GM12878 (cell line): ENCODE measurements around the gene SLC11A1. TPM values are rescaled to one million over a fixed set of nuclear protein-coding genes. Genes with fewer than 3 reads are reported as not detected.

Experiments
- ATAC-seq: fragments of 200-7000 bp; cut with Tn5 transposase; 3 replicates; pipeline ENCODE4 v1.9.1; 2020; ENCODE audit warnings: mild to moderate bottlenecking, moderate library complexity
- BruUV-seq: library from RNA; stranded (reverse); fragments of 400-500 nt; replicated peaks from 2 replicates; lab custom pipeline; 2021; lab: Mats Ljungman, UMichigan
- CTCF ChIA-PET: fragments of 300-600 bp; sonication (Branson Sonifier 250); formaldehyde crosslinking; extraction: SDS; loops from one replicate; lab custom pipeline; 2021; ENCODE audit warnings: inconsistent platforms; lab: Yijun Ruan, JAX
- POLR2A ChIA-PET: fragments of 350-600 bp; formaldehyde crosslinking; extraction: SDS; loops from one replicate; lab custom pipeline; 2021; ENCODE audit warnings: inconsistent platforms; lab: Charles Lee
- RAD21 ChIA-PET: fragments of 300-600 bp; sonication (Branson Sonifier 250); formaldehyde crosslinking; loops from one replicate; lab custom pipeline; 2023; ENCODE audit warnings: antibody characterized with exemption; ENCODE audit not compliant: unreplicated experiment; lab: Charles Lee
- SMC1A ChIA-PET: fragments of 300-600 bp; sonication (Branson Sonifier 250); formaldehyde crosslinking; loops from one replicate; lab custom pipeline; 2023; ENCODE audit not compliant: unreplicated experiment, uncharacterized antibody; lab: Charles Lee
- DNase-seq: peaks from one replicate; pipeline ENCODE4 v3.0.0-alpha.2; 2011; ENCODE audit warnings: low read depth, low spot score
- FAIRE-seq: peaks from 3 replicates; lab custom pipeline; 2011; peaks lifted over from hg19 to GRCh38; lab: Jason Lieb, UNC
- H2AFZ ChIP-seq: 2 replicates; pipeline ENCODE4 v1.6.0; 2011; ENCODE audit warnings: low read depth, low read length, control low read depth; ENCODE audit not compliant: control insufficient read depth
- H3K27ac ChIP-seq: 2 replicates; pipeline ENCODE4 v1.5.1; 2011; ENCODE audit warnings: control low read depth; ENCODE audit not compliant: control insufficient read depth, insufficient read depth
- H3K27me3 ChIP-seq, 2 experiments: replicated peaks in 1 of 2; 2 replicates each; pipeline versions ENCODE4 v1.6.0 to v1.6.1; 2011; ENCODE audit warnings: low read length in 1 of 2; ENCODE audit not compliant: control insufficient read depth in 2 of 2, insufficient read depth in 2 of 2
- H3K36me3 ChIP-seq, 2 experiments: 2 replicates each; pipeline ENCODE4 v1.5.1; 2011; ENCODE audit warnings: low read length in 1 of 2; ENCODE audit not compliant: control insufficient read depth in 2 of 2, insufficient read depth in 2 of 2
- H3K4me1 ChIP-seq: 2 replicates; pipeline ENCODE4 v1.6.1; 2011; ENCODE audit warnings: mild to moderate bottlenecking, low read length, moderate library complexity, mixed read lengths; ENCODE audit not compliant: control insufficient read depth, insufficient read depth
- H3K4me2 ChIP-seq: 2 replicates; pipeline ENCODE4 v1.6.0; 2011; ENCODE audit warnings: control low read depth; ENCODE audit not compliant: control insufficient read depth, insufficient read depth
- H3K4me3 ChIP-seq: fragments of 200-600 bp; sonication (generic); 2 replicates; pipeline ENCODE4 v1.5.1; 2016
- H3K79me2 ChIP-seq: 2 replicates; pipeline ENCODE4 v1.6.0; 2011; ENCODE audit warnings: low read length; ENCODE audit not compliant: control insufficient read depth, insufficient read depth
- H3K9ac ChIP-seq: 2 replicates; pipeline ENCODE4 v1.8.0; 2011; ENCODE audit warnings: low read length, control low read depth, mixed read lengths; ENCODE audit not compliant: control insufficient read depth, insufficient read depth
- H3K9me3 ChIP-seq: replicated peaks from 3 replicates; pipeline ENCODE4 v1.5.1; 2011; ENCODE audit warnings: mild to moderate bottlenecking, low read length; ENCODE audit not compliant: control insufficient read depth, insufficient read depth
- H4K20me1 ChIP-seq: 2 replicates; pipeline ENCODE4 v1.6.0; 2011; ENCODE audit not compliant: control insufficient read depth, insufficient read depth
- CBX3 ChIP-seq: fragments of 200-600 bp; sonication (generic); IDR thresholded peaks from 2 replicates; pipeline ENCODE4 v1.6.1; 2016; ENCODE audit warnings: low read depth, borderline replicate concordance
- ETV6 ChIP-seq, 2 experiments: fragments of 450-650 bp in 1 of 2; IDR thresholded peaks in 1 of 2; conservative IDR thresholded peaks in 1 of 2; 2 replicates each; pipeline ENCODE4 v1.6.1; 2014; ENCODE audit warnings: antibody characterized with exemption in 1 of 2, borderline replicate concordance in 1 of 2, low read depth in 1 of 2, mild to moderate bottlenecking in 1 of 2, moderate library complexity in 1 of 2
- FOXM1 ChIP-seq: IDR thresholded peaks from 2 replicates; pipeline ENCODE4 v1.6.1; 2012; ENCODE audit warnings: low read depth, mild to moderate bottlenecking, inconsistent platforms, low read length, moderate library complexity
- IRF4 ChIP-seq: IDR thresholded peaks from 2 replicates; pipeline ENCODE4 v1.6.1; 2011; ENCODE audit warnings: low read depth, low read length
- JUNB ChIP-seq: IDR thresholded peaks from 2 replicates; pipeline ENCODE4 v1.6.1; 2016; ENCODE audit warnings: antibody characterized with exemption, mild to moderate bottlenecking
- MEF2A ChIP-seq: IDR thresholded peaks from 2 replicates; pipeline ENCODE4 v1.6.1; 2011; ENCODE audit warnings: low read depth, mild to moderate bottlenecking, low read length, moderate library complexity; ENCODE audit not compliant: insufficient read depth
- MXI1 ChIP-seq: fragments of 150-350 bp; IDR thresholded peaks from 2 replicates; pipeline ENCODE4 v1.6.1; 2011; ENCODE audit warnings: low read depth, mild to moderate bottlenecking, inconsistent platforms, low read length, improper control_type of control experiment
- NR2C1 ChIP-seq: fragments of 450-650 bp; IDR thresholded peaks from 2 replicates; pipeline ENCODE4 v1.6.1; 2017; ENCODE audit warnings: antibody characterized with exemption, mild to moderate bottlenecking, moderate library complexity
- POU2F2 ChIP-seq: IDR thresholded peaks from 3 replicates; pipeline ENCODE4 v1.6.1; 2011; ENCODE audit warnings: low read depth, mild to moderate bottlenecking, low read length, borderline replicate concordance
- RB1 ChIP-seq: fragments of 450-650 bp; formaldehyde crosslinking; IDR thresholded peaks from 2 replicates; pipeline ENCODE4 v1.6.1; 2017; ENCODE audit warnings: mild to moderate bottlenecking, borderline replicate concordance
- RUNX3 ChIP-seq: IDR thresholded peaks from 2 replicates; pipeline ENCODE4 v1.6.1; 2012; ENCODE audit warnings: low read length, inconsistent platforms
- STAT3 ChIP-seq: IDR thresholded peaks from 2 replicates; pipeline ENCODE4 v1.6.1; 2011; ENCODE audit warnings: low read depth, low read length, improper control_type of control experiment
- SUZ12 ChIP-seq: fragments of 200-600 bp; sonication (generic); IDR thresholded peaks from one replicate; pipeline ENCODE4 v1.6.1; 2018; ENCODE audit warnings: antibody characterized with exemption, mild to moderate bottlenecking; ENCODE audit not compliant: unreplicated experiment
- ZNF274 ChIP-seq: IDR thresholded peaks from one replicate; pipeline ENCODE4 v1.8.0; 2011; ENCODE audit not compliant: insufficient read length, insufficient read depth
- WGBS: methylation state at CpG from one replicate; pipeline ENCODE4 v1.1.6; 2016; ENCODE audit warnings: low lambda C conversion rate; ENCODE audit not compliant: insufficient replicate concordance, insufficient coverage; ENCODE audit errors: missing lambda C conversion rate; 5-methylcytosine and 5-hydroxymethylcytosine counted together
- in situ Hi-C: fragments of 300-500 bp; cut with MboI; formaldehyde crosslinking; loops from 9 replicates; pipeline ENCODE4 v1.14.3; 2018; ENCODE audit warnings: mixed read lengths
- intact Hi-C: fragments of 100-400 bp; cut with micrococcal nuclease; formaldehyde crosslinking; loops from one replicate; pipeline ENCODE4 v1.14.2; 2022; ENCODE audit not compliant: unreplicated experiment
- polyA plus RNA-seq, 11 experiments: library from polyadenylated mRNA; depleted of rRNA in 4 of 11; unstranded in 6 of 11; stranded (reverse) in 5 of 11; fragments of >200 nt; fragmentation: Nextera tagmentation in 4 of 11; fragmentation: Illumina TruSeq in 1 of 11; extraction: Ambion mirVana in 4 of 11; extraction: Trizol in 1 of 11; gene quantifications; 1 replicate in 1 of 11; 2 replicates in 10 of 11; pipeline versions ENCODE4 v1.2.1 to v1.2.3, GENCODE V29; 2011 to 2016; ENCODE audit warnings: inconsistent platforms in 2 of 11, missing spikeins in 2 of 11, low read depth in 1 of 11
- total RNA-seq, 4 experiments: library from RNA; depleted of rRNA in 3 of 4; stranded (reverse); fragments of >200 nt in 3 of 4; fragmentation: Illumina TruSeq in 1 of 4; extraction: Trizol in 1 of 4; gene quantifications; 2 replicates each; pipeline versions ENCODE4 v1.2.1 to v1.2.3, GENCODE V29; 2013 to 2021
- TF ChIP-seq, protein P1 (sequence below): fragments of 450-650 bp; formaldehyde crosslinking; IDR thresholded peaks from 2 replicates; pipeline ENCODE4 v1.4.0; 2022; ENCODE audit warnings: mild to moderate bottlenecking, moderate library complexity
- TF ChIP-seq, protein P2 (sequence below): IDR thresholded peaks from 2 replicates; pipeline ENCODE4 v1.6.1; 2011; ENCODE audit warnings: borderline replicate concordance, low read depth, mild to moderate bottlenecking, moderate library complexity, mixed read lengths, low read length; ENCODE audit not compliant: insufficient read depth; ENCODE audit errors: extremely low read length
- TF ChIP-seq, protein P3 (sequence below): fragments of 450-650 bp; conservative IDR thresholded peaks from 2 replicates; pipeline ENCODE4 v1.6.1; 2017; ENCODE audit warnings: mild to moderate bottlenecking, moderate library complexity

Gene SLC11A1
- total and polyA plus RNA-seq, 10 of the 15 experiments (the other 5 are each of a cell fraction or from before 2014, with no cell fraction given), result 0.03 to 0.38 (median 0.12) TPM

DNA sequence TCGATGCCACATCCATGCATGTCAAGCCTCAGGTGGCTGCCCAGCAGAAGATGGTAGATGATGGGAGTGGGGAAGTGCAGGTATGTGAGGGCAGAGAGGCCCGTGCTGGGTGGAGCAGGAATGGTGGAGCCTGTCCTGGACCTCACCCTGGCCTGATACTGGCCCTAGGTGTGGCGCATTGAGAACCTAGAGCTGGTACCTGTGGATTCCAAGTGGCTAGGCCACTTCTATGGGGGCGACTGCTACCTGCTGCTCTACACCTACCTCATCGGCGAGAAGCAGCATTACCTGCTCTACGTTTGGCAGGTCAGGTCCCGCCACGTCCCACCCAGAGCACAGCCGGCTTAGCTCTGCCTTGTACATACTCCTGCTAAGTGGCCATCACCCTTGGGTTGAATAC, 49.8 kb downstream of the SLC11A1 start:
- no TSS peak for BruUV-seq
- in situ Hi-C loops (no loop called here), intact Hi-C loops (no loop called here)
- no peak overlapping the region for H3K4me2 ChIP-seq
- whole genome bisulfite sequencing, result 49% methylated on average over 10 of the region's 10 CpGs
- RAD21 ChIA-PET, result no interaction called here
- CTCF ChIA-PET, result no interaction called here
- no peak overlapping the region for H3K4me3 ChIP-seq
- H3K9ac ChIP-seq, result no peak overlapping the region
- no peaks in the 10 kb centered on the region for H3K36me3 ChIP-seq
- SMC1A ChIA-PET, result no interaction called here
- no peaks in the 10 kb centered on the region for H3K4me1 ChIP-seq
- FAIRE-seq (no peak), ATAC-seq (no peak), DNase-seq (no peak)
- no peaks in the 10 kb centered on the region for H3K9me3 ChIP-seq
- H3K27me3 ChIP-seq, result no peaks in the 10 kb centered on the region
- POLR2A ChIA-PET, result no interaction called here
- H3K27ac ChIP-seq, result no peak overlapping the region
- no peaks in the 10 kb centered on the region for H4K20me1 ChIP-seq
- H2AFZ ChIP-seq, result no peak overlapping the region
- no peaks in the 10 kb centered on the region for H3K79me2 ChIP-seq
- TF ChIP-seq POU2F2 (no peak), SUZ12 (no peak), STAT3 (no peak), IRF4 (no peak), MEF2A (no peak), ETV6 (conservative IDR thresholded peaks at IDR 0.05 in 1 of 2, IDR thresholded peaks at IDR 0.05 in 1 of 2; ENCODE audit: borderline replicate concordance in 1 of 2, low read depth in 1 of 2) (no peak), FOXM1 (no peak), ZNF274 (no peak), CBX3 (no peak), RB1 (no peak), MXI1 (no peak), NR2C1 (no peak), JUNB (no peak), RUNX3 (no peak)
- TF ChIP-seq, protein P1, sequence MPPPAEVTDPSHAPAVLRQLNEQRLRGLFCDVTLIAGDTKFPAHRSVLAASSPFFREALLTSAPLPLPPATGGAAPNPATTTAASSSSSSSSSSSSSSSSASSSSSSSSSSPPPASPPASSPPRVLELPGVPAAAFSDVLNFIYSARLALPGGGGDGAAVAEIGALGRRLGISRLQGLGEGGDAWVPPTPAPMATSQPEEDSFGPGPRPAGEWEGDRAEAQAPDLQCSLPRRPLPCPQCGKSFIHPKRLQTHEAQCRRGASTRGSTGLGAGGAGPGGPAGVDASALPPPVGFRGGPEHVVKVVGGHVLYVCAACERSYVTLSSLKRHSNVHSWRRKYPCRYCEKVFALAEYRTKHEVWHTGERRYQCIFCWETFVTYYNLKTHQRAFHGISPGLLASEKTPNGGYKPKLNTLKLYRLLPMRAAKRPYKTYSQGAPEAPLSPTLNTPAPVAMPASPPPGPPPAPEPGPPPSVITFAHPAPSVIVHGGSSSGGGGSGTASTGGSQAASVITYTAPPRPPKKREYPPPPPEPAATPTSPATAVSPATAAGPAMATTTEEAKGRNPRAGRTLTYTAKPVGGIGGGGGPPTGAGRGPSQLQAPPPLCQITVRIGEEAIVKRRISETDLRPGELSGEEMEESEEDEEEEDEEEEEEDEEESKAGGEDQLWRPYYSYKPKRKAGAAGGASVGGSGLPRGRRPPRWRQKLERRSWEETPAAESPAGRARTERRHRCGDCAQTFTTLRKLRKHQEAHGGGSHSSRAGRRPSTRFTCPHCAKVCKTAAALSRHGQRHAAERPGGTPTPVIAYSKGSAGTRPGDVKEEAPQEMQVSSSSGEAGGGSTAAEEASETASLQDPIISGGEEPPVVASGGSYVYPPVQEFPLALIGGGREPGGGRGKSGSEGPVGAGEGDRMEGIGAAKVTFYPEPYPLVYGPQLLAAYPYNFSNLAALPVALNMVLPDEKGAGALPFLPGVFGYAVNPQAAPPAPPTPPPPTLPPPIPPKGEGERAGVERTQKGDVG (CRISPR knock-in tag), result no peak
- TF ChIP-seq, protein P2, sequence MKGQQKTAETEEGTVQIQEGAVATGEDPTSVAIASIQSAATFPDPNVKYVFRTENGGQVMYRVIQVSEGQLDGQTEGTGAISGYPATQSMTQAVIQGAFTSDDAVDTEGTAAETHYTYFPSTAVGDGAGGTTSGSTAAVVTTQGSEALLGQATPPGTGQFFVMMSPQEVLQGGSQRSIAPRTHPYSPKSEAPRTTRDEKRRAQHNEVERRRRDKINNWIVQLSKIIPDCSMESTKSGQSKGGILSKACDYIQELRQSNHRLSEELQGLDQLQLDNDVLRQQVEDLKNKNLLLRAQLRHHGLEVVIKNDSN, result no peak
- TF ChIP-seq, protein P3, sequence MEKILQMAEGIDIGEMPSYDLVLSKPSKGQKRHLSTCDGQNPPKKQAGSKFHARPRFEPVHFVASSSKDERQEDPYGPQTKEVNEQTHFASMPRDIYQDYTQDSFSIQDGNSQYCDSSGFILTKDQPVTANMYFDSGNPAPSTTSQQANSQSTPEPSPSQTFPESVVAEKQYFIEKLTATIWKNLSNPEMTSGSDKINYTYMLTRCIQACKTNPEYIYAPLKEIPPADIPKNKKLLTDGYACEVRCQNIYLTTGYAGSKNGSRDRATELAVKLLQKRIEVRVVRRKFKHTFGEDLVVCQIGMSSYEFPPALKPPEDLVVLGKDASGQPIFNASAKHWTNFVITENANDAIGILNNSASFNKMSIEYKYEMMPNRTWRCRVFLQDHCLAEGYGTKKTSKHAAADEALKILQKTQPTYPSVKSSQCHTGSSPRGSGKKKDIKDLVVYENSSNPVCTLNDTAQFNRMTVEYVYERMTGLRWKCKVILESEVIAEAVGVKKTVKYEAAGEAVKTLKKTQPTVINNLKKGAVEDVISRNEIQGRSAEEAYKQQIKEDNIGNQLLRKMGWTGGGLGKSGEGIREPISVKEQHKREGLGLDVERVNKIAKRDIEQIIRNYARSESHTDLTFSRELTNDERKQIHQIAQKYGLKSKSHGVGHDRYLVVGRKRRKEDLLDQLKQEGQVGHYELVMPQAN, result no peak
